GM23338 (cell line): ENCODE results near the gene VEPH1. TPM values are rescaled to one million over a fixed set of nuclear protein-coding genes. Genes with fewer than 3 reads are reported as not detected.

Experiments used
- ATAC-seq: fragments of 200-7000 bp; cut with Tn5 transposase; 3 replicates; pipeline ENCODE4 v1.9.1; 2020
- DNase-seq: peaks from one replicate; pipeline ENCODE4 v3.0.0-alpha.2; 2015; ENCODE audit warnings: low spot score
- H2AFZ ChIP-seq: fragments of 200-600 bp; sonication (generic); 2 replicates; pipeline ENCODE4 v1.8.0; 2016; ENCODE audit warnings: antibody characterized with exemption, mild to moderate bottlenecking, moderate library complexity
- H3F3A ChIP-seq: fragments of 200-600 bp; sonication (generic); replicated peaks from 2 replicates; pipeline ENCODE4 v1.8.0; 2017; ENCODE audit warnings: antibody characterized with exemption, mixed run types, low read depth
- H3K27ac ChIP-seq: fragments of 200-600 bp; sonication (generic); 2 replicates; pipeline ENCODE4 v1.6.1; 2016; ENCODE audit warnings: low read depth
- H3K27me3 ChIP-seq: fragments of 200-600 bp; sonication (generic); 2 replicates; pipeline ENCODE4 v1.8.0; 2016; ENCODE audit warnings: mild to moderate bottlenecking, mixed run types, moderate library complexity; ENCODE audit not compliant: insufficient read depth
- H3K36me3 ChIP-seq: fragments of 200-600 bp; sonication (generic); 2 replicates; pipeline ENCODE4 v1.8.0; 2016; ENCODE audit warnings: mild to moderate bottlenecking; ENCODE audit not compliant: insufficient read depth
- H3K4me1 ChIP-seq: fragments of 200-600 bp; sonication (generic); 2 replicates; pipeline ENCODE4 v1.8.0; 2016; ENCODE audit warnings: mild to moderate bottlenecking, moderate library complexity; ENCODE audit not compliant: insufficient read depth
- H3K4me2 ChIP-seq: fragments of 200-600 bp; sonication (generic); 2 replicates; pipeline ENCODE4 v1.7.1; 2017; ENCODE audit warnings: mixed run types
- H3K4me3 ChIP-seq: fragments of 200-600 bp; sonication (generic); 2 replicates; pipeline ENCODE4 v1.6.1; 2016; ENCODE audit warnings: mixed run types
- H3K79me2 ChIP-seq: fragments of 200-600 bp; sonication (generic); replicated peaks from 2 replicates; pipeline ENCODE4 v1.8.0; 2017; ENCODE audit warnings: mild to moderate bottlenecking; ENCODE audit not compliant: insufficient read depth
- H3K9me2 ChIP-seq: fragments of 200-600 bp; sonication (generic); 2 replicates; pipeline ENCODE4 v1.8.0; 2017; ENCODE audit not compliant: insufficient read depth
- H4K20me1 ChIP-seq: fragments of 200-600 bp; sonication (generic); replicated peaks from 2 replicates; pipeline ENCODE4 v1.8.0; 2017; ENCODE audit warnings: mild to moderate bottlenecking; ENCODE audit not compliant: insufficient read depth
- H3K27ac Mint-ChIP-seq: 2 replicates; pipeline ENCODE4 v1.8.0; 2020; ENCODE audit warnings: inconsistent platforms, mild to moderate bottlenecking, moderate library complexity, mixed read lengths
- H3K27me3 Mint-ChIP-seq: 3 replicates; pipeline ENCODE4 v1.8.0; 2022; ENCODE audit warnings: low read depth, mild to moderate bottlenecking, moderate library complexity, mixed read lengths, inconsistent platforms; ENCODE audit not compliant: insufficient read depth, poor library complexity
- H3K36me3 Mint-ChIP-seq: 3 replicates; pipeline ENCODE4 v1.8.0; 2021; ENCODE audit warnings: low read depth, mild to moderate bottlenecking, inconsistent platforms, moderate library complexity, mixed read lengths
- H3K4me1 Mint-ChIP-seq: 3 replicates; pipeline ENCODE4 v1.8.0; 2020; ENCODE audit warnings: mild to moderate bottlenecking, inconsistent platforms, mixed read lengths
- H3K4me3 Mint-ChIP-seq: 3 replicates; pipeline ENCODE4 v1.8.0; 2021; ENCODE audit warnings: moderate library complexity, mild to moderate bottlenecking, inconsistent platforms, mixed read lengths
- H3K9me3 Mint-ChIP-seq: 3 replicates; pipeline ENCODE4 v1.8.0; 2020; ENCODE audit warnings: moderate library complexity, mild to moderate bottlenecking, inconsistent platforms, mixed read lengths
- CREB1 ChIP-seq: fragments of 250-450 bp; sonication (Bioruptor Pico); IDR thresholded peaks from 2 replicates; pipeline ENCODE4 v1.5.0; 2020; ENCODE audit warnings: low read depth, mild to moderate bottlenecking, moderate library complexity
- EZH2phosphoT487 ChIP-seq: fragments of 200-600 bp; sonication (generic); IDR thresholded peaks from one replicate; pipeline ENCODE4 v1.8.1; 2018; ENCODE audit warnings: antibody characterized with exemption; ENCODE audit not compliant: unreplicated experiment
- JUNB ChIP-seq: IDR thresholded peaks from one replicate; pipeline ENCODE4 v1.6.1; 2016; ENCODE audit warnings: antibody characterized with exemption; ENCODE audit not compliant: unreplicated experiment
- POLR2AphosphoS5 ChIP-seq: IDR thresholded peaks from 2 replicates; pipeline ENCODE4 v1.6.1; 2016; ENCODE audit warnings: antibody characterized with exemption, low read depth
- STAT1 ChIP-seq: IDR thresholded peaks from one replicate; pipeline ENCODE4 v1.6.1; 2016; ENCODE audit warnings: antibody characterized with exemption; ENCODE audit not compliant: unreplicated experiment
- ZNF114 ChIP-seq: fragments of 250-450 bp; sonication (Bioruptor Pico); IDR thresholded peaks from 2 replicates; pipeline ENCODE4 v1.5.0; 2020; ENCODE audit warnings: mild to moderate bottlenecking, moderate library complexity
- ZNF331 ChIP-seq: fragments of 250-450 bp; sonication (Bioruptor Pico); IDR thresholded peaks from 2 replicates; pipeline ENCODE4 v1.5.0; 2020; ENCODE audit warnings: low read depth, mild to moderate bottlenecking, moderate library complexity
- polyA plus RNA-seq: library from polyadenylated mRNA; unstranded; fragments of >200 nt; fragmentation: Nextera tagmentation; extraction: Ambion mirVana; gene quantifications from 2 replicates; pipeline ENCODE4 v1.2.1, GENCODE V29; 2016
- total RNA-seq: library from RNA; depleted of rRNA; stranded (reverse); fragments of >200 nt; shearing (Covaris generic); gene quantifications from 2 replicates; pipeline ENCODE4 v1.2.3, GENCODE V29; 2014
- TF ChIP-seq, protein P1 (sequence below): fragments of 250-450 bp; sonication (Bioruptor Pico); IDR thresholded peaks from 2 replicates; pipeline ENCODE4 v1.5.0; 2020; ENCODE audit warnings: mild to moderate bottlenecking, moderate library complexity
- TF ChIP-seq, protein P2 (sequence below): IDR thresholded peaks from 2 replicates; pipeline ENCODE4 v1.6.1; 2016; ENCODE audit warnings: antibody characterized with exemption

The VEPH1 gene
- total and polyA plus RNA-seq, 2 experiments from 2014 or later, result 15.4 to 33.8 TPM

DNA sequence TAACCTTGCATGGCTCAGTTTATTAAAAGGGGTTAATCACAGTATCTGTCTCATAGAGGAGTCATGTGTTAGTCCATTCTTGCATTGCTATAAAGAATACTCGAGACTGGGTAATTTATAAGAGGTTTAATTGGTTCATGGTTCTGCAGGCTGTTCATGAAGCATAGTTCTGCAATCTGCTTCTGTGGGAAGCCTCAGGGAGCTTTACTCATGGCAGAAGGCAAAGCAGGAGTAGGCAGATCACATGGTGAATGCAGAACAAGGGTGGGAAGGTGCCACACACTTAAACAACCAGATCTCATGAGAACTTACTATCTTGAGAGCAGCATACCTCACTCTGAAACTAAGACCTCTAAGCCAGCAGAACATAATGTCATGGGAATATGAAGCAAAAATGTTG lies 108.8 kb downstream of the VEPH1 start (continued):
- TF ChIP-seq, protein P1, sequence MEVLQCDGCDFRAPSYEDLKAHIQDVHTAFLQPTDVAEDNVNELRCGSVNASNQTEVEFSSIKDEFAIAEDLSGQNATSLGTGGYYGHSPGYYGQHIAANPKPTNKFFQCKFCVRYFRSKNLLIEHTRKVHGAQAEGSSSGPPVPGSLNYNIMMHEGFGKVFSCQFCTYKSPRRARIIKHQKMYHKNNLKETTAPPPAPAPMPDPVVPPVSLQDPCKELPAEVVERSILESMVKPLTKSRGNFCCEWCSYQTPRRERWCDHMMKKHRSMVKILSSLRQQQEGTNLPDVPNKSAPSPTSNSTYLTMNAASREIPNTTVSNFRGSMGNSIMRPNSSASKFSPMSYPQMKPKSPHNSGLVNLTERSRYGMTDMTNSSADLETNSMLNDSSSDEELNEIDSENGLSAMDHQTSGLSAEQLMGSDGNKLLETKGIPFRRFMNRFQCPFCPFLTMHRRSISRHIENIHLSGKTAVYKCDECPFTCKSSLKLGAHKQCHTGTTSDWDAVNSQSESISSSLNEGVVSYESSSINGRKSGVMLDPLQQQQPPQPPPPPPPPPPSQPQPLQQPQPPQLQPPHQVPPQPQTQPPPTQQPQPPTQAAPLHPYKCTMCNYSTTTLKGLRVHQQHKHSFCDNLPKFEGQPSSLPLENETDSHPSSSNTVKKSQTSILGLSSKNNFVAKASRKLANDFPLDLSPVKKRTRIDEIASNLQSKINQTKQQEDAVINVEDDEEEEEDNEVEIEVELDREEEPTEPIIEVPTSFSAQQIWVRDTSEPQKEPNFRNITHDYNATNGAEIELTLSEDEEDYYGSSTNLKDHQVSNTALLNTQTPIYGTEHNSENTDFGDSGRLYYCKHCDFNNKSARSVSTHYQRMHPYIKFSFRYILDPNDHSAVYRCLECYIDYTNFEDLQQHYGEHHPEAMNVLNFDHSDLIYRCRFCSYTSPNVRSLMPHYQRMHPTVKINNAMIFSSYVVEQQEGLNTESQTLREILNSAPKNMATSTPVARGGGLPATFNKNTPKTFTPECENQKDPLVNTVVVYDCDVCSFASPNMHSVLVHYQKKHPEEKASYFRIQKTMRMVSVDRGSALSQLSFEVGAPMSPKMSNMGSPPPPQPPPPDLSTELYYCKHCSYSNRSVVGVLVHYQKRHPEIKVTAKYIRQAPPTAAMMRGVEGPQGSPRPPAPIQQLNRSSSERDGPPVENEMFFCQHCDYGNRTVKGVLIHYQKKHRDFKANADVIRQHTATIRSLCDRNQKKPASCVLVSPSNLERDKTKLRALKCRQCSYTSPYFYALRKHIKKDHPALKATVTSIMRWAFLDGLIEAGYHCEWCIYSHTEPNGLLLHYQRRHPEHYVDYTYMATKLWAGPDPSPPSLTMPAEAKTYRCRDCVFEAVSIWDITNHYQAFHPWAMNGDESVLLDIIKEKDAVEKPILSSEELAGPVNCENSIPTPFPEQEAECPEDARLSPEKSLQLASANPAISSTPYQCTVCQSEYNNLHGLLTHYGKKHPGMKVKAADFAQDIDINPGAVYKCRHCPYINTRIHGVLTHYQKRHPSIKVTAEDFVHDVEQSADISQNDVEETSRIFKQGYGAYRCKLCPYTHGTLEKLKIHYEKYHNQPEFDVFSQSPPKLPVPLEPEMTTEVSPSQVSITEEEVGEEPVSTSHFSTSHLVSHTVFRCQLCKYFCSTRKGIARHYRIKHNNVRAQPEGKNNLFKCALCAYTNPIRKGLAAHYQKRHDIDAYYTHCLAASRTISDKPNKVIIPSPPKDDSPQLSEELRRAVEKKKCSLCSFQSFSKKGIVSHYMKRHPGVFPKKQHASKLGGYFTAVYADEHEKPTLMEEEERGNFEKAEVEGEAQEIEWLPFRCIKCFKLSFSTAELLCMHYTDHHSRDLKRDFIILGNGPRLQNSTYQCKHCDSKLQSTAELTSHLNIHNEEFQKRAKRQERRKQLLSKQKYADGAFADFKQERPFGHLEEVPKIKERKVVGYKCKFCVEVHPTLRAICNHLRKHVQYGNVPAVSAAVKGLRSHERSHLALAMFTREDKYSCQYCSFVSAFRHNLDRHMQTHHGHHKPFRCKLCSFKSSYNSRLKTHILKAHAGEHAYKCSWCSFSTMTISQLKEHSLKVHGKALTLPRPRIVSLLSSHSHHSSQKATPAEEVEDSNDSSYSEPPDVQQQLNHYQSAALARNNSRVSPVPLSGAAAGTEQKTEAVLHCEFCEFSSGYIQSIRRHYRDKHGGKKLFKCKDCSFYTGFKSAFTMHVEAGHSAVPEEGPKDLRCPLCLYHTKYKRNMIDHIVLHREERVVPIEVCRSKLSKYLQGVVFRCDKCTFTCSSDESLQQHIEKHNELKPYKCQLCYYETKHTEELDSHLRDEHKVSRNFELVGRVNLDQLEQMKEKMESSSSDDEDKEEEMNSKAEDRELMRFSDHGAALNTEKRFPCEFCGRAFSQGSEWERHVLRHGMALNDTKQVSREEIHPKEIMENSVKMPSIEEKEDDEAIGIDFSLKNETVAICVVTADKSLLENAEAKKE (CRISPR knock-in tag), result no peak
- no peak for TF ChIP-seq EZH2phosphoT487
- no peak for TF ChIP-seq JUNB
- TF ChIP-seq, protein P2, sequence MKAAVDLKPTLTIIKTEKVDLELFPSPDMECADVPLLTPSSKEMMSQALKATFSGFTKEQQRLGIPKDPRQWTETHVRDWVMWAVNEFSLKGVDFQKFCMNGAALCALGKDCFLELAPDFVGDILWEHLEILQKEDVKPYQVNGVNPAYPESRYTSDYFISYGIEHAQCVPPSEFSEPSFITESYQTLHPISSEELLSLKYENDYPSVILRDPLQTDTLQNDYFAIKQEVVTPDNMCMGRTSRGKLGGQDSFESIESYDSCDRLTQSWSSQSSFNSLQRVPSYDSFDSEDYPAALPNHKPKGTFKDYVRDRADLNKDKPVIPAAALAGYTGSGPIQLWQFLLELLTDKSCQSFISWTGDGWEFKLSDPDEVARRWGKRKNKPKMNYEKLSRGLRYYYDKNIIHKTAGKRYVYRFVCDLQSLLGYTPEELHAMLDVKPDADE, result no peak
- TF ChIP-seq CREB1 (CRISPR knock-in tag), result no peak
- no peak for TF ChIP-seq ZNF331 (CRISPR knock-in tag)

DNA sequence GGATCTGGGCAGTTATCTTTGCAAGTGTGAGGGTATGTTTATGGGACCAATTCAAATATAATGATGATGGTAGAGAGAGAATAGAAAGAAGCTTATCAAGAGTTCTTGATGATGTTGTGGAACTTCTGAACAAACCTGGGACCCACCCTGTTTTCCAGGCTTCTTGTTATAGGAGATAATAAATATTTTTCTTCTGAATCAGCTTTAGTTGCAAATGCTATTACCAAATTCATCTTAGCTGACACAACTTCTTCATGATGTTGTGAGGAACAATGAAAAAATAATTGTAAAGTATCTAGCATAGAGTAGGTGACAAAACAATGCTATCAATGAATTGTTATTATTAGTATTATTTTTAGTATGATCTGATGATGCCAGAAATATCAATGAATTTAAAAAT lies 110.1 kb downstream of the VEPH1 start:
- no peak overlapping the region for H3K27ac ChIP-seq
- no peak overlapping the region for H3K4me2 ChIP-seq
- no peaks in the 10 kb centered on the region for H3F3A ChIP-seq
- H3K36me3 ChIP-seq, result no peaks in the 10 kb centered on the region
- peaks cover 2% of the 10 kb centered on the region for H3K27me3 Mint-ChIP-seq
- no peak overlapping the region for H3K4me3 Mint-ChIP-seq
- H3K9me2 ChIP-seq, result 0 out of 2 replicates have a peak, but pooled peaks cover 3% of the 10 kb centered on the region
- H3K27ac Mint-ChIP-seq, result no peak overlapping the region
- H3K9me3 Mint-ChIP-seq, result no peaks in the 10 kb centered on the region
- no peaks in the 10 kb centered on the region for H3K4me1 ChIP-seq
- no peaks in the 10 kb centered on the region for H3K4me1 Mint-ChIP-seq
- no peaks in the 10 kb centered on the region for H3K79me2 ChIP-seq
- no peaks in the 10 kb centered on the region for H3K27me3 ChIP-seq
- no peak for TF ChIP-seq POLR2AphosphoS5
- no peak for TF ChIP-seq STAT1
- no peak for TF ChIP-seq CREB1 (CRISPR knock-in tag)
- no peak for TF ChIP-seq EZH2phosphoT487
- no peak for TF ChIP-seq ZNF114
- TF ChIP-seq JUNB, result no peak
- no peaks in the 10 kb centered on the region for H4K20me1 ChIP-seq
- H3K4me3 ChIP-seq, result no peak overlapping the region
- DNase-seq (no peak), ATAC-seq (no peak)
- no peaks in the 10 kb centered on the region for H3K36me3 Mint-ChIP-seq
- H2AFZ ChIP-seq, result no peak overlapping the region
